ENCODE measurements around the gene ATG4B. TPM values are rescaled to one million over a fixed set of nuclear protein-coding genes. Genes with fewer than 3 reads are reported as not detected.

Gene ATG4B
- total and polyA plus RNA-seq, 9 of the 15 experiments (the other 6 are each of a cell fraction or from before 2014, with no cell fraction given): 5.9 to 58.8 (median 35.6) TPM

- Histone ChIP-seq H3K79me2 (ENCODE audit: control insufficient read depth, insufficient read depth, low read length) (no peaks in the 10 kb centered on the region), H3K9me3 (replicated peaks; ENCODE audit: control insufficient read depth, insufficient read depth, low read depth, low read length) (no peaks in the 10 kb centered on the region), H3K4me2 (ENCODE audit: insufficient read depth, low read length) (no peak overlapping the region), H3K9ac (ENCODE audit: insufficient read depth in 1 of 2, low read depth in 2 of 2, low read length in 2 of 2) (no peak overlapping the region), H3K27ac (ENCODE audit: extremely low read depth, low read depth, low read length) (no peak overlapping the region), H3K36me3 (ENCODE audit: control insufficient read depth, insufficient read depth, low read length) (peaks cover 49% of the 10 kb centered on the region; the same call in 2 of the 3 replicates), H3K4me1 (replicated peaks in 1 of 2; ENCODE audit: control insufficient read depth in 2 of 2, insufficient read depth in 2 of 2, low read length in 2 of 2) (peaks cover 0 to 5% of the 10 kb centered on the region in 2 experiments; a peak in 2 of 5 replicates), H2AFZ (ENCODE audit: low read depth, low read length) (no peak overlapping the region), H3K9me1 (ENCODE audit: control insufficient read depth, insufficient read depth, low read length) (no peaks in the 10 kb centered on the region), H4K20me1 (replicated peaks; ENCODE audit: control insufficient read depth, insufficient read depth, low read length) (no peaks in the 10 kb centered on the region; the same call in 1 of the 2 replicates), H3K4me3 (no peak overlapping the region), H3K27me3 (ENCODE audit: control insufficient read depth in 2 of 2, insufficient read depth in 2 of 2, low read length in 2 of 2) (no peaks in the 10 kb centered on the region)
- peak; percentile 15 to 44 (median 32) for DNase-seq (ENCODE audit: extremely low read depth in 1 of 4, low spot score in 3 of 4)
- BruUV-seq (replicated peaks): no TSS peak
- CTCF ChIA-PET (ENCODE audit: low intra/inter-chr PET ratio): no interaction called here
- in situ Hi-C loops (cut with MboI): no loop called here
- FAIRE-seq: no peak
- POLR2A ChIA-PET: interaction anchor here (1.6 kb wide), 1 partner anchor 14 kb away, joined by 5 read pairs; no protein-coding TSS in a partner anchor
- 84% methylated on average over 11 of the region's 21 CpGs for WGBS (ENCODE audit: insufficient coverage, low coverage, missing lambda C conversion rate)
- peak; percentile 49; the same call in 1 of the 2 replicates for TF ChIP-seq POLR2G (IDR thresholded peaks at IDR 0.05; ENCODE audit: low read depth, low read length)
- no peak for TF ChIP-seq MEIS2 (IDR thresholded peaks at IDR 0.05; ENCODE audit: partially characterized antibody)
- TF ChIP-seq ZNF41 (CRISPR knock-in tag; conservative IDR thresholded peaks at IDR 0.05): no peak
- peak; percentile 37; the same call in 1 of the 2 replicates for TF ChIP-seq POLR2A (conservative IDR thresholded peaks at IDR 0.05)
- TF ChIP-seq, protein P1, sequence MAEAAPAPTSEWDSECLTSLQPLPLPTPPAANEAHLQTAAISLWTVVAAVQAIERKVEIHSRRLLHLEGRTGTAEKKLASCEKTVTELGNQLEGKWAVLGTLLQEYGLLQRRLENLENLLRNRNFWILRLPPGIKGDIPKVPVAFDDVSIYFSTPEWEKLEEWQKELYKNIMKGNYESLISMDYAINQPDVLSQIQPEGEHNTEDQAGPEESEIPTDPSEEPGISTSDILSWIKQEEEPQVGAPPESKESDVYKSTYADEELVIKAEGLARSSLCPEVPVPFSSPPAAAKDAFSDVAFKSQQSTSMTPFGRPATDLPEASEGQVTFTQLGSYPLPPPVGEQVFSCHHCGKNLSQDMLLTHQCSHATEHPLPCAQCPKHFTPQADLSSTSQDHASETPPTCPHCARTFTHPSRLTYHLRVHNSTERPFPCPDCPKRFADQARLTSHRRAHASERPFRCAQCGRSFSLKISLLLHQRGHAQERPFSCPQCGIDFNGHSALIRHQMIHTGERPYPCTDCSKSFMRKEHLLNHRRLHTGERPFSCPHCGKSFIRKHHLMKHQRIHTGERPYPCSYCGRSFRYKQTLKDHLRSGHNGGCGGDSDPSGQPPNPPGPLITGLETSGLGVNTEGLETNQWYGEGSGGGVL (CRISPR knock-in tag; IDR thresholded peaks at IDR 0.05): no peak
- peak in 1 of 3 experiments; percentile 54; a peak in 2 of 6 replicates for TF ChIP-seq CTCF (IDR thresholded peaks at IDR 0.05 in 2 of 3, conservative IDR thresholded peaks at IDR 0.05 in 1 of 3; ENCODE audit: insufficient read depth in 2 of 3, low read depth in 1 of 3, low read length in 3 of 3)
- no peak for TF ChIP-seq HES1 (IDR thresholded peaks at IDR 0.05; ENCODE audit: low read depth)
- TF ChIP-seq BMI1 (IDR thresholded peaks at IDR 0.05; ENCODE audit: low read length): no peak
- TF ChIP-seq ILK (tag; IDR thresholded peaks at IDR 0.05; ENCODE audit: borderline replicate concordance, low read depth): no peak
- peak; percentile 55 for ATAC-seq
- intact Hi-C loops (cut with micrococcal nuclease): no loop called here
These were observed 36.6 kb downstream of the ATG4B start for GRCh38 chr2:241673797-241674725.
